OCI-M2 (cell line): ENCODE data around the gene RRAGB.
"Not testable (repeated sequence)": the region's sequence is repeated elsewhere in the genome, so short reads cannot be mapped to it uniquely, and the experiment has no call there.

Source experiments
- DNase-seq: peaks from one replicate; lab custom pipeline; 2025; ENCODE audit not compliant: unreplicated experiment; lab: John Stamatoyannopoulos, UW

Gene RRAGB

GRCh38 chrX:55717521-55718497 lies at the start of gene RRAGB:
TSS of gene RRAGB (plus strand) at chrX:55717749. CDS start at chrX:55718328, 579 bp downstream.
- peak; percentile 89 for DNase-seq

DNA sequence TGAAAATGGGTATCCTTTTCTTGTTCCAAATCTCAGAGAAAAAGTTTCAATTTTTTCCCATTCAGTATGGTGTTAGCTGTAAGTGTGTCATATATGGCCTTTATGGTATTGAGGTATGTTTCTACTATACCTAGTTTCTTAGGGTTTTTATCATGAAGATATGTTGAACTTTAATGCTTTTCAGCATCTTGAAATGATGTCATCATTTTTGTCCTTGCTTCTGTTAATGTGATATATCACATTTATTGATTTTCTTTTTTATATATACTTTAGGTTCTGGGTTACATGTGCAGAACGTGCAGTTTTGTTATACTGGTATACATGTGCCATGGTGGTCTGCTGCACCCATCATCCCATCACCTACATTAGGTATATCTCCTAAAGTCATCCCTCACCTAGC lies 49.5 kb upstream of the RRAGB start:
- DNase-seq: no peak

- not testable (repeated sequence) for DNase-seq
Measured at GRCh38 chrX:55688579-55688978, 29.0 kb upstream of the RRAGB start.

DNA sequence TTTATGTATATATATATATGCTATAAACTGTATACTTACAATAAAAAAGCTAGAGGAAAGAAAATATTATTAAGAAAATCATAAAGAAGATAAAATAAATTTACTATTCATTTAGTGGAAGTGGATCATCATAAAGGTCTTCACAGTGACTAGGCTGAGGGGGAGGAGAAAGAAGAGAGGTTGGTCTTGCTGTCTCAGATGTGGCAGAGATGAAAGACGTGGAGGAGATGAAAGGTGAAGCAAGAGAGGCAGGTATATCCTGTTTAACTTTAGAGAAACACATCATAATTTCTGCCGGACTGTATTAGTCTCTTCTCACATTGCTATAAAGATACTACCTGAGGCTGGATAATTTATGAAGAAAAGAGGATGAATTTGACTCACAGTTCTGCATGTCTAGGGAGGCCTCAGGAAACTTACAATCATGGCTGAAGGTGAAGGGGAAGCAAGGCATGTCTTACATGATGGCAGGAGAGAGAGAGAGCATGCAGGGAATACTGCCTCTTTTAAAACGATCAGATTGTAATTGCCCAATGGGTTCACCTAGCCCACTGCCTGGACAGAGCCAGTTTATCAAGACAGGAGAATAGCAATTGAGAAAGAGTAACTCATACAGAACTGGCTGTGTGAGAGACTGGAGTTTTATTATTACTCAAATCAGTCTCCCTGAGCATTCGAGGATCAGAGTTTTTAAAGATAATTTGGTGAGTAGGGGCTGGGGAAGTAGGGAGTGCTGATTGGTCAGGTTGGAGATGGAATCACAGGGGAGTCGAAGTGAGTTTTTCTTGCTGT lies 22.1 kb upstream of the RRAGB start:
- DNase-seq: no peak

GRCh38 chrX:55697381-55697780 lies 20.2 kb upstream of the RRAGB start:
- DNase-seq: no peak

DNA sequence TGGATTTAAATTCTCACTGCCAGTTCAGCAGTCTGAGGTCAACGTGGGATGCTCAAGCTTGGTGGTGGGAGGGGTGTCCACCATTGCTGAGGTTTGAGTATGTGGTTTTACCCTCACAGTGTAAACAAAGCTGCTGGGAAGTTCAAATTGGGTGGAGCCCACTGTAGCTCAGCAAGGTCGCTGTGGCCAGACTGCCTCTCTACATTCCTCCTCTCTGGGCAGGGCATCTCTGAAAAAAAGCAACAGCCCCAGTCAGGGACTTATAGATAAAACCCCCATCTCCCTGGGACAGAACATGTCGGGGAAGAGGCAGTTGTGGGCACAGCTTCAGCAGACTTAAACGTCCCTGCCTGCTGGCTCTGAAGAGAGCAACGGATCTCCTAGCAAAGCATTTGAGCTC lies 14.9 kb upstream of the RRAGB start:
- DNase-seq: no peak

GRCh38 chrX:55703436-55703835 lies 14.1 kb upstream of the RRAGB start:
- not testable (repeated sequence) for DNase-seq

GRCh38 chrX:55705066-55705465 lies 12.5 kb upstream of the RRAGB start:
- not testable (repeated sequence) for DNase-seq

- no peak for DNase-seq
Measured at GRCh38 chrX:55709735-55710134, 7.8 kb upstream of the RRAGB start.

- no peak for DNase-seq
Measured at GRCh38 chrX:55710701-55711100, 6.8 kb upstream of the RRAGB start.

DNA sequence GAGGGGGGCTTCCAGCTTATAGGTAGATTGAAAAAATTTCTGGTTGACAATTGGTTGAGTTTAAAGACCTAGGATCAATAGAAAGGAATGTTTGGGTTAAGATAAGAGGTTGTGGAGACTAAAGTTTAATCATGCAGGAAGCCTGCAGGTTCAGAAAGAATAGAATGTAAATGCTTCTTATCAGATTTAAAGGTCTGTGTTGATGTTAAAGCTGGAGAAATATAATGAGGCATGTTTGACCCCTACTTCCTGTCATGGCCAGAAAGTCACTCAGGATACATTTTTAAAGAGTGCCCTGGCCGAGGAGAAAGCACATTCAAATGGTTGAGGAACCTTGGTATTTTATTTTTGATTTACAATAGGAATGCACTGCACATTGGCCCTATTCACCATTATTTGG lies 3.9 kb upstream of the RRAGB start:
- no peak for DNase-seq

- no peak for DNase-seq
Measured at GRCh38 chrX:55714161-55714560, 3.4 kb upstream of the RRAGB start.

GRCh38 chrX:55715847-55716246 lies 1.7 kb upstream of the RRAGB start:
- DNase-seq: no peak

DNA sequence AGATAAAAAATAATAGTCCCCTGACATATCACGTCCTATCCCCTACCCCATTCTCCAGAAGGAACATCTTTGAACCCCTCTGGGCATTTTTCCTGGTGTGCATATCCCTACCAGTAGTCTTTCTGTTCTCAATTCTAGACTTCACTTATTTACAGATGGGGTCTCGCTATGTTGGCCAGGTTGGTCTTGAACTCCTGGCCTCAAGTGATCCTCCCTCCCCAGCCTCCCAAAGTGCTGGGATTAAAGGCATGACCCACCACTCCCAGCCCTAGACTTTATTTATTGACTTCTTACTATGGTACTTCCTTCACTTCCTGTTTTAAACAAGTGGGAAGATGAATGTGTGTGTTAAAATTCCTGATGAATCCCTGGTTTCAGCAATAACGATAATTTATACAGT lies 612 bp upstream of the RRAGB start:
- DNase-seq: no peak

DNA sequence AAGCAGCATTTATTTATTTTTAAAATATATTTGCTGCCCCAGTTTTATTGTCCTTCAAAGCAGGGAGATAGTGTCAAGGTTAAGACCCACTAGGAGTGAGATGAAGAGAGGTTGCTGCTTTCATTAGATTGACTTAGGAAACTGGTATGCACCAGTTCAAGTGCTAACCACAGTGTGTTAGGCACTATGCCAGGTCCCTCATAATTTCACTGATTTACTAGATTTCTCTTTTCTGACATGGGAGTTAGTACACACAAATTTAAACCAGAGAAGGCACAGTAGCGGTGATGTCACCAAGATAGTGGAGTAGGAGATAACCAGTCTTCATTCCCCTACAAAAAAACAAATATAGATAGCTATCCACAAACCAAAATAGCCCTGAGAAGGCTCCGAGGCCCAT lies 14.3 kb downstream of the RRAGB start:
- DNase-seq: no peak

DNA sequence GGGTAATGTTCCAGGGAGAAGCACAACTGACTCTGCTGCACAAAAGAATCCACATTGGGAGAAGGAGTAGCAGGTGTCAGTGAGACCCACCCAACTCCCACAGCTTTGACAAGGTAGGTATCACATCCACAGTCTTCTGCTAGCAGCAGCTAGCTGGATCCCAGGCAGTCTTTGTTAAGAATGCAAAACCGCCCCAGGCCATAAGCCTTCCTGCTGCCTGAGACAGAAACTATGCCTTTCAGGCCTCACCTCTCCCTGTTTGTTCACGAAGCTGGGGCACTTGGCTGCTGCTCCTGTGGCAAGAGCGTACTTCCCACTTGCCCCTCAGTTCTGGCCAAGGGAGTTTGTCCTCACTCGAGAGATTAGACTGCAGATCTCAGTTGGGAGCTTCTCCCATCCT lies 21.4 kb downstream of the RRAGB start:
- DNase-seq: no peak

- DNase-seq: no peak
Measured at GRCh38 chrX:55742649-55743048, 25.1 kb downstream of the RRAGB start.

- not testable (repeated sequence) for DNase-seq
Measured at GRCh38 chrX:55748463-55748862, 30.9 kb downstream of the RRAGB start.

DNA sequence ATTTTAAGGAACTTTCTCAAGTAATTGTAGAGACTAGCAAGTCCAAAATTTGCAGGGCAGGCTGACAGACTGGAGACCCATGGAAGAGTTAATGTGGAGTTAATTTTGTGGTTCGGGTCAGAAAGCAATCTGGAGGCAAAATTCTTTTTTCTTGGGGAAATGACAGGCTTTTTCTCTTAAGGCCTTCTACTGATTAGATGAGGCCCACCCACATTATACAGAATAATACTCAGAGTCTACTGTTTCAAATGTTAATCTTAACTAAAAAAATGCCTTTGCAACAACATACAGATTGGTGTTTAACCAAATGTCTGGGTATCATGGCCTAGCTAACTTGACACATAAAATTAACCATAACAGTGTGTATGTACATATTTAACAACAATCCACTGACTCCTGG lies 32.7 kb downstream of the RRAGB start:
- DNase-seq: no peak

DNA sequence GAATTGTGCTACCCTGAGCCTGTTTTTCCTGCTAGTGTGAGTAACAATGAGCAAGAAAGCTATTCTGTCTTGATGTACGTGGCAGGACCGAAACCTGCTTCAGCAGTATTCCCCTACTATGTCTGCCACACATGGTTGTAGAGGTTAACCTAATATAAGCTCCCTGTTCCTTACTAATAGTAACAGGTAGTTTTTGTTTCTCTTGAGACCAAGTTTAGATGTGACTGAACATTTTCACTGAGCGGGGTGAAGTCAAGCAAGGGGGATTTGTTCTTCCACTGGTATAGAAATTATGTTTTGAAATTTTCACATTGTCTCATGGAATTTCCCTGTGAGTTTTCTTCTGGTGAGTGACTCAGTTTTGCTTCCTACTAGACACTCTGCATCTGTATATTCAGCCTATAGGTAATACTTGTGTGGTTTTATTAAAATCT lies 37.3 kb downstream of the RRAGB start:
- no peak for DNase-seq

DNA sequence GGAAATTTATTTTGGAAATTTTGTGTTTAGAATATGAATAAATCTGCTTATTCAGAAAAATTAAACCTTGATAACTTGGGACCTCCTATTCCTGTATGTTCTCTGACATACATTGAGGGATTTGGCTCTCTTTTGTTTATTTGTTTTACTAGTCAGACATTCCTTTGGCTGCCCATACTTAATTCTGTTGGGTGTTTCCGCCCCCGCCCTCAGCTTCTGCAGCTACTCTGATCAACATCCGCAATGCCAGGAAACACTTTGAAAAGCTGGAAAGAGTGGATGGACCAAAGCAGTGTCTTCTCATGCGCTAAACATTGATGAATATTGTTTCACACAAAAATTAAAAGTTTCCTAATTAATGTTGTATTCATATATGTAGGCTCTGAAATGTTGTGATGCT lies 40.5 kb downstream of the RRAGB start:
- no peak for DNase-seq

- no peak for DNase-seq
Measured at GRCh38 chrX:55759478-55759877, 41.9 kb downstream of the RRAGB start.
